Epidermal melanocyte (primary cell): ENCODE data around the gene ALDH4A1.

Source experiments
- DNase-seq: peaks from one replicate; pipeline ENCODE4 v3.0.0; 2011; ENCODE audit warnings: low spot score; ENCODE audit not compliant: insufficient read length

Gene ALDH4A1

GRCh38 chr1:18939398-18940302 lies 37.3 kb upstream of the ALDH4A1 start:
- DNase-seq, result no peak

DNA sequence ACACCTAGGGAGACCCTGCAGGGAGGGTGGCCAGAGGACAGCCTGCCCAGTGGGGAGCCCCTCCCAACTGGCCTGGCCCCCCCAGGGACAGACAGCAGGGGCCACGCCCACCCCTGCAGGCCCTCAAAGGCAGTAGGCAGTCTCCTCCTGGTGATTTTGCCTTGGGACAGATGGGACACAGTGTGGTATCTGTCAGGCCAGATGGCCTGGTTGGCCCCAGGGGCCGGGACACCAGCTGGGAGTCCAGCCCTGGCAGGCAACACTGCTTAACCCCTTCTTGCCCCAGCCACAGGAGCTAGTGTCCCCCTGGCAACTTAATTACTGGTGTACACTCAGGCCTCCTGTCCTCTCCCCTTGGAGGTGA lies 36.3 kb upstream of the ALDH4A1 start:
- DNase-seq, result no peak

GRCh38 chr1:18938008-18938706 lies 35.8 kb upstream of the ALDH4A1 start:
- DNase-seq, result no peak

GRCh38 chr1:18937539-18937938 lies 35.2 kb upstream of the ALDH4A1 start:
- no peak for DNase-seq

GRCh38 chr1:18936814-18937481 lies 34.6 kb upstream of the ALDH4A1 start:
- DNase-seq, result no peak

DNA sequence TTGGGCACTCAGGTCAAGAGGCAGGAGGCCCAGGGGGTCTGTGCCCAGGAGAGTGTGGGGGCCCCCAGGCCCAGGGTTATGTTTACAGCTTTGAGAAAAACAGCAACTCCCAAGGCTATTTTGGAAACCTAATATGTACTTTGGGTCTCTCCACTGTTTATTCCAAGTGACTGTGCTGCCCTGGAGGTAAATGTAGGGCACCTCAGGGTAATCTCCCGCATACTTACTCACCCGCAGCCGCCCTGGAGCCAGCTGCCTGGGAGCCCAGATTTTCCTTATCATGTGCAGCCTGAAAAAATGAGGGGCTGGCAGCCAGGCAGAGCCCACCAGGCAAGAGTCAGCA lies 34.1 kb upstream of the ALDH4A1 start:
- DNase-seq, result no peak

- no peak for DNase-seq
These were observed 32.0 kb upstream of the ALDH4A1 start for GRCh38 chr1:18934205-18935000.

GRCh38 chr1:18932879-18933278 lies 30.5 kb upstream of the ALDH4A1 start:
- DNase-seq, result no peak

DNA sequence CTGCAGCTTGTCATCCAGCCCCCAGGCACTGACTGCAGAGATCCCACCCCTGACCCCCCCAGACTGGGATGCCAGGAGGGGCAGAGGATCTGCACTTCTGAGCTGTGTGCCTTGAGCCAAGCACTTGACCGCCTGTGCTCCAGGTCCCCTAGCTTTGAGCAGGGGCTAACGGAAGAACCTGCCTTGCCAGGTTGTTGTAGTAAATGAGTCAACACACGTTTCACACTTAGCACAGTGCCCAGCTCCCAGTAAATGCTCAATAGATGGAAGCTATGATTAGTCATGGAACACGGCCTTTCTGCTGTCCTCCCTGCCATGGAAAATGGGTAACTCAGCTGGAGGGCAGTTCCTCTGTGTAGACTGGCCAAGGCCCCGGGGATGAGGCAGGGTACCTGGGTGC lies 30.0 kb upstream of the ALDH4A1 start:
- no peak for DNase-seq

DNA sequence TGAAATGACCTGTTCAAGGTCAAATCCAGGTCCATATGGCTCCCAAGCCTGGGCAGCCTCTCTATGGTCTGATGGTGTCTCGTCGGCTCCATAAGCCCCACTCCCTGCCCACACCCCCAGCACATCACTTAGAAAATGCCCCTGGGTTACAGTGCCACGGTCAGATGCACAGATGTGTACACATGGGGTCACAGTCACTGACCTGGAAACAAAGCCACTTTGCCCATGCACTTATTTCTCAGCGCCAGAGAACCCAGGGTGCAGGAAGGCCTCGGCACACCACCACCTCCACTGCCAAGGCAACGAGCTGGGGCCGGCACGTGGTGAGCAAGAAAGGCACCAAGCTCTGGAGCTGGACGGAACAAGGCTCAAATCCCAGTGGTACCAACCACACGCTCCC lies 29.4 kb upstream of the ALDH4A1 start:
- DNase-seq, result no peak

- no peak for DNase-seq
These were observed 27.3 kb upstream of the ALDH4A1 start for GRCh38 chr1:18929686-18930085.

- DNase-seq, result no peak
These were observed 26.6 kb upstream of the ALDH4A1 start for GRCh38 chr1:18928985-18929384.

GRCh38 chr1:18928406-18928805 lies 26.1 kb upstream of the ALDH4A1 start:
- DNase-seq, result no peak

GRCh38 chr1:18927654-18928272 lies 25.4 kb upstream of the ALDH4A1 start:
- no peak for DNase-seq

DNA sequence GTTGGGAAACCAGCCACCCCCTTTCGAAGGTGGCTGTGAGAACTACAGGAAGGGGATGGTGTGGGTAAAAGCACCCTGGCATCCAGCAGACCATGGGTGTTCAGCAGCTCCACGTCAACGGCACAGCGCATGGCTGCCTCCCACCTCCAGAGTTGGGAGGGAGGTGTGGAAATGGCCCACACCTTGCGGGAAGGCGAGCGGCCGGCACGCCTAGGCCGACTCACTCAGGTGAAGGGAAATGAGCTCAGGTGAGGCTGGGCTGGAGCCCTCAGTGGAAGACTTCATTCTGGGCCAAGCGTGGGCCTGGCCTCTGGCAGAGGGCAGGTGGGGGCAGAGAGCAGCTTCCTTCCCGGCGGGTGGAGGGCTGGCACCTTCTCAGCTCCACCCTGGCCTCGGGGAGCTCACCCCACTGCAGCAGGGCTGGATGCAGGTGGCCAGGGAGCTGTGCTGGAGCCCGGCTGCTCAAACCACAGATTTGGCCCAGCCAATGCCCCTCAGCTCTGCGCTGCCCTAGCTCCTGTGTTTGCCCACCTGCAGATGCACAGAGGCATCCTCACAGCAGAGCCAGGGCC lies 24.8 kb upstream of the ALDH4A1 start:
- no peak for DNase-seq

- DNase-seq, result peak; percentile 87
These were observed 24.1 kb upstream of the ALDH4A1 start for GRCh38 chr1:18926315-18927081.

DNA sequence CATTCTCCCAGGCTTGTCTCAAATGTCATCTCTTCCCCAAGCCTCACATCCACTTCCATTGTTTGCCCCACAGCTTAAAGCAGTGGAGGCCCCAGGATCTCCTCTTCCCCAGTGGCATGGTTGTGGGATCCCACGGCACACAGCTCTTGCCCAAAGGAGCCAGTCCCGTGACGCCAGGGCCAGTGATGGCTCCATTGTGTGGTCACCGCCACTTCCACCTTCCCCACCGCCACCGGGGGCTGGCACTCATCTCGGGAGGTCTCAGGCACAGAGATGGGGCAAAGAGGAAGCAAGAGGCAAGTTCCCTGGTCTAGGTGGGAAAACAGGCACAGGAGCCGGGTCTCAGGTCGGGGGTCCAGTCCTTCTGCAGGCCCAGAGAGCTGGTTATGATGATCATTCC lies 22.9 kb upstream of the ALDH4A1 start:
- DNase-seq, result no peak

GRCh38 chr1:18924221-18924691 lies 21.9 kb upstream of the ALDH4A1 start:
- no peak for DNase-seq

DNA sequence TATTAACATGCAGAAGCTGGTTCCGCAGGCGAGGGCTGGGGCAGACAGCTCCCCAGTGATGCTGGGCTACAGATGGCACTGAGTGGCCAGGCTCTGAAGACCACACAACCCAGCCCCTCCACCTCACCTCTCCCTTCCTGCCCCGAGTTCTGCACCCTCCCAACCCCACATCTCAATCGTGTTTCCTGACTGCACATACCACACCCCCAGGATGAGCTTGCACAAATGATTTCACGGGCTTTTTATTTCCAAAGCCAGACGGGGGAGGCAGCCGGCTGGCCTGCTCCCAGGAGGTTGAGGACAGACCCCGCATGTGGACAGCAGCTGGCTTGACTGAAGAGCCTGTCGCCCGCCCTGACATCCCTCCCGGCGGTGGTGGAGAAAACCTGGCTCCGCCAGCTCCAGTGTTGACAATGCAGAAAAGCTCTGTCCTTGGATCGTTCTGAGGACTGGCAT lies 21.4 kb upstream of the ALDH4A1 start:
- peak; percentile 55 for DNase-seq
